Muscle of back (tissue), 11 donors: Measurements from ENCODE around the gene GALK2. TPM values are rescaled to one million over a fixed set of nuclear protein-coding genes. Genes with fewer than 3 reads are reported as not detected.
"Not testable (repeated sequence)": the region's sequence is repeated elsewhere in the genome, so short reads cannot be mapped to it uniquely, and the experiment has no call there.

Source experiments
- DNase-seq, 3 donors: peaks; one replicate each; pipeline versions ENCODE4 v3.0.0 to v3.0.0-alpha.2; 2013
- polyA plus RNA-seq, 10 donors: library from polyadenylated mRNA; unstranded; fragments of 120-200 nt; gene quantifications; one replicate each; pipeline ENCODE4 v1.2.1, GENCODE V29; 2013; ENCODE audit not compliant: insufficient read length in 10 of 10

The GALK2 gene
- polyA plus RNA-seq, 10 donors = 11.6 to 17.7 (median 15.1) TPM

GRCh38 chr15:49331442-49331841 lies 161.4 kb downstream of the GALK2 start:
- no peak for DNase-seq

DNA sequence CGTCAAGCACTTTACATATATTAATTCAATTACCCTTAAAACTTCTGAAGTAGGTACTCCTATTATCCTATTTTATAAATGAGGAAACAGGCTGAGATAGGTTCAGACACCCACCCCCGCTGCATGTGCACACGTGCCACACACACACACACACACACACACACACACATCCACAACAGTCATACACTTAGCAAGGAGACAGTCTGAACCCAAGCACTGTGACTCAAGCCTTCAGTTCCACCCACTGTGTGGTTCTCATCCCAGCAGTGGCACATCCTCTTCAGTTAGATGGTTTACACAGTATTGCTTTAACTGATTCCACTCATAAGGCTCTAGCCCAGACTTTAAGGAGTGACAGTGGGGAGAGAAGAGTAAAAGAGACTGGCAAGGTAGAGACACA lies 161.9 kb downstream of the GALK2 start:
- DNase-seq = no peak

- no peak for DNase-seq
Measured at GRCh38 chr15:49339656-49340055, 169.6 kb downstream of the GALK2 start.

DNA sequence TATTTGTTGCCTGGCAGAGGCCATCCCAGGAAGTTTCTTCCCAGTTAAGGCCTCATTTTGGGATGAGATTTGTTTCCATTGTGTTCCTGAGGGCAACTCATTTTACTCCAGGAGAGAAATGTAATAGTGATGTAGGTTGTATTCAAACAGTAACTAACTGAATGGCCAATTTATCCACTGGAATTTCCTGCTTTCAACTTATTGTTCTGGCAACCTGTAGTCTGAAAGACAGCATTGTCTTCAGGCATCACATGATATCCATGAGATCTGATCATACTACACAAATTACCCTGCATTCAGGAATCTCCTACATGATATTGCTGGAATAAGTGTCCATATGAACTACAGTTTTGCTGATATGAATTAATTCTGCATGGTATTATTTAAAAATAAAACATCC lies 173.5 kb downstream of the GALK2 start:
- no peak for DNase-seq

DNA sequence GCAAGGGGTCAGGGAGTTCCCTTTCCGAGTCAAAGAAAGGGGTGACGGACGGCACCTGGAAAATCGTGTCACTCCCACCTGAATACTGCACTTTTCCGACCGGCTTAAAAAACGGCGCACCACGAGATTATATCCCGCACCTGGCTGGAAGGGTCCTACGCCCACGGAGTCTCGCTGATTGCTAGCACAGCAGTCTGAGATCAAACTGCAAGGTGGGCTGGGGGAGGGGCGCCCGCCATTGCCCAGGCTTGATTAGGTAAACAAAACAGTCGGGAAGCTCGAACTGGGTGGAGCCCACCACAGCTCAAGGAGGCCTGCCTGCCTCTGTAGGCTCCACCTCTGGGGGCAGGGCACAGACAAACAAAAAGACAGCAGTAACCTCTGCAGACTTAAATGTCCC lies 184.4 kb downstream of the GALK2 start:
- DNase-seq = not testable (repeated sequence)

GRCh38 chr15:49361370-49361769 lies 191.3 kb downstream of the GALK2 start:
- DNase-seq = no peak

- no peak for DNase-seq
Measured at GRCh38 chr15:49366496-49366895, 196.4 kb downstream of the GALK2 start.

DNA sequence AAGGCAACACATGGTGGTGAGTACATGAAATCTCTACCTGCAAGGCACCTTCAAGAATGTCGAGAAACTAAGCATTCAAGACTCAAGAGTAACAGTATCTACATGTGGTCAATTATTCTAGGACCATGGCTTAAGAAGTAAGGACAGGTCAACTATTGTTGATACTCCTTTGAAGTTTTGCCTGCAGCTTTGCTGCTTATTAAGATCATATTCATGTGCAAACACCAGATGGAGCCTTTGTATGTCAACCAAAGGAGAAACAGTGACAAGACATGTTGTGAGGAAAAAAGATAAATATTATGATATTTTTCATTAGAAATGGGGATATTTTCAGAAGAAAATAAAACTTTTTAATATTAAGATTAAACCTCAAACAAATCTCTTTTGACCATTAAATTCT lies 200.7 kb downstream of the GALK2 start:
- DNase-seq = peak; percentile 6 to 28 (median 22)

GRCh38 chr15:49372366-49372765 lies 202.3 kb downstream of the GALK2 start:
- DNase-seq = no peak

- no peak for DNase-seq
Measured at GRCh38 chr15:49379996-49380395, 209.9 kb downstream of the GALK2 start.

DNA sequence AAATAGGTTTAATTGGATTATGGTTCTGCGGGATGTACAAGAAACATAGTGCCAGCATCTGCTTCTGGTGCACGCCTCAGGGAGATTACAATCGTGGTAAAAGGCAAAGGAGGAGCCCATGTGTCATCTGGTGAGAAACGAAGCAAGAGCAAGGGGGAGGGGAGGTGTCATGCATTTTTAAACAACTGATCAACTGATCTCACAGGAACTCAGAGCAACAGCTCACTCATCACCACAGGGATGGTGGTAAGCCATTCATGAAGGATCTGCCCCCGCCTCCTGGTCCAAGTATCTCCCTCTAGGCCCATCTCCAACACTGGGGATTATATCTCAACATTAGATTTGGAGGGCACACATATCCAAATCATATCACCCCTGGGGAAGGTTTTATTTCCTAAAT lies 210.9 kb downstream of the GALK2 start:
- DNase-seq = no peak

Other genes with a start within 250 kb of the GALK2 start
- 1 to 10 TPM; 1.1 to 3.2 (median 2.0) TPM for gene SHC4, start 206.3 kb upstream of the GALK2 start, polyA plus RNA-seq
- gene SECISBP2L, start 123.8 kb upstream of the GALK2 start, polyA plus RNA-seq = 10 to 100 TPM; 22.0 to 37.7 (median 29.4) TPM
- gene COPS2, start 14.6 kb upstream of the GALK2 start, polyA plus RNA-seq = 100 to 1,000 TPM in 5 of 10 donors, 10 to 100 TPM in 5; 89.1 to 134 (median 102) TPM